Right renal cortex interstitium (tissue), 3 donors: ENCODE measurements around the gene ATXN1. TPM values are rescaled to one million over a fixed set of nuclear protein-coding genes. Genes with fewer than 3 reads are reported as not detected.
"Not testable (repeated sequence)": the region's sequence is repeated elsewhere in the genome, so short reads cannot be mapped to it uniquely, and the experiment has no call there.

Experiments
- DNase-seq, 3 donors: peaks; one replicate each; pipeline ENCODE4 v3.0.0-alpha.2; 2013; ENCODE audit warnings: low read depth in 3 of 3, low spot score in 2 of 3
- polyA plus RNA-seq, 3 donors: library from polyadenylated mRNA; unstranded; fragments of 120-200 nt; gene quantifications; one replicate each; pipeline ENCODE4 v1.2.1, GENCODE V29; 2013; ENCODE audit not compliant: insufficient read length in 3 of 3

ATXN1 gene
- polyA plus RNA-seq, 3 donors: 17.5 to 19.4 (median 19.4) TPM

DNA sequence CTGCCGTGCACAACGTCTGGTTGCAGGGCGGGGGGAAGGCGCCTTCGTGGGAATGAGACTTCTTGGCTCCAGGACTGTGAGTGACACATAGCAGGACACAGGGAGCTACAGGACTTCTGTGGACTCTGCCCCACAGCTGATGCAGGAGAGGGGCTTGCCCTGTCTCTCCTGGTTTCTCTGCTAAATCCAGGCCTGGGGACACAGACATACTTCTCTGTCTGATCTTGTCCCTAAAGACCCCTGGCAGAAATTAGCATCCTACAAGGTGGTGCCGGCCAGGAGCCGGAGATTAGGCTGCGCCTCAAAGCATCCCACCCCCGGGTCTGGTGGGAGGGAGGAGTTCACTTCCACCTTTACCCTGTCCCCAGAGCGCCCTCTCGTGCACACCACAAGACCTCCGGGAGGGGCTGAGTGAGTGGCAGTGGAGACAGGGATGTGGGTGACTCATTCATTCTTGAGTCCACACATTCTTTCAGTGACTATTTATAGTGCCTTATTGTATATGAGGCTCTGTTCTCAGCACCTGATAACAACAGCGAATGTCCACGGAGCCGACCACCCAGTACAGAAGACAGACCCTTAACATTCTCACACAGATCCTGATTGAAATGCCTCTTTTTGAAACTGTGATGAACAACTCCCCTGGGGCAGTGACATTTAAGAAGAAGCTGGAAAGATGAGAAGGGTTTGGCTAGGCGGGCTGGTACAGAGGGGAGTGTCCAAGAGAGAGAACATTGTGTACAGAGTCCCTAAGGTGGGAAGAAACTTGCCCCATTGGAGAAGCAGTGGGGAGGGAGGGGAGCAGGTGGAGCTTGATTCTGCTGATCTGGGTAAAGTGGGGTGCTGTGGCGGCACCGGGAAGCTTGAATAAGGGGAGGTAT lies 483.9 kb downstream of the ATXN1 start:
- DNase-seq: no peak

DNA sequence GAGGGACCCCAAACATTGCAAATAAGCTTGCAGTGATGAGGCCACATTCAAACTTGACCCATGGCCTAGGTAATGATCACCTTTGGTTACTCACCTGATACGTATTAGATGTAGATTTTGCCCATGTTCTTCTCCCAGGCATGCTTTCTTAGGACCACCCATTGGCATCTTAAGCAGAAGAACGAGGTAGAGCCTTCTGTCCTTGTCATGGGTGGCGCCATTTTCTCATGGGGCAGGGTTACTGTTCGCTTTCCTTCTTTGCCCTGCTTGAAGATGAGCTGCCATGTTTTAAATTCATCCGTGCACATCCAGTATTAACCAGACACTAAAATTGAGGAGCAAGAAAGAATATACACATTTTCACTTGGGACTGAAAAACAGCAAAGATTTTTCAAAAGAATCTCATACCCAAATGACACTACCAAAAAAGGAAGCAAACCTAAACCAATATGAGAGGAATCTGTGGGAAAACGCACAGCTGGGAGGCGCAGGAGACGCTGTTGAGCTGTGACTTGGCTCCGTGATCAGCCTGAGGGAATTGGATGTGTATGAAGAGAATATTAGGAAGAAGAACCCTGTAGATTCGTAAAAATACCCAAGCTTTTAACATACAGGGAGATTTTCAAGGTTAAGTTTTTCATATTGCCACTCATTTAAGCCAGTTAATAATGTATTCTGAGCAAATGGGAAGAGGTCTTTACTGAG lies 486.2 kb downstream of the ATXN1 start:
- no peak for DNase-seq

DNA sequence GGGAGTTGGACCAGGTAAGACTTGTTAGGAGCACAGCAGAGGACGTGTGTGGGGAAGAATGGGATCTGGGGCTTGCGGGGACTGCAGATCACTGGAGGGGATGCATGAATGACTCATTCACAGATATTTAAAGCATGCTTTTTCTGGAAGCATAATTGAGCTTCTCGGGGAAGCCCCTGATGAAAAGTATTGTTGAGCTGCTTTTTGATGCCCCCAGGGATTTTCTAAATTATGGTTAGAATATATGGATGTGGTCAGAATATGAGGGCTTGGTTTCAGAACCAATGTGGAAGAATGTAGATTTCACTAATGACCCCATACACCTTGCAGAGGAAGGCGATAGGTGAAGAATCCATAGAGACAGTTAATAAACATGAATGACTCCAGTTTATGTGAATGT lies 486.8 kb downstream of the ATXN1 start:
- no peak for DNase-seq

DNA sequence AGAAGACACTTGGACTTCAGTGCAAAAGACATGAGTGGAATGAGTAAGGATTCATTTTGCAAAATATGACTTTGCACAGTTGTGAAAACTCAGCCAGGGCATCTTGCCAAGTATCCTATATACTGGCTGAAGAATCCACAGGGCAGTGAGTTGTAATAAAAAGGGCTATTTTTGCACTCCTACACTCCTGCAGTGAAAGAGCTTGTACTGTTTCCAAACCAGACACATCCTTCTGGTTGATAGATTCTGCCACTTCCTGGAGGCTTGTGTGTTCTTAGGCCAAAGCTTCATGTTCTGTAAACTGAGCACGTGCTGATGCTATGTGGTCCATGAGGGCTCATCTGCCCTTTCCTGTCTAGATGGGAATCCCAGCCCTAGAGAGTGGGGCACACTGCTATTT lies 488.0 kb downstream of the ATXN1 start:
- DNase-seq: no peak

DNA sequence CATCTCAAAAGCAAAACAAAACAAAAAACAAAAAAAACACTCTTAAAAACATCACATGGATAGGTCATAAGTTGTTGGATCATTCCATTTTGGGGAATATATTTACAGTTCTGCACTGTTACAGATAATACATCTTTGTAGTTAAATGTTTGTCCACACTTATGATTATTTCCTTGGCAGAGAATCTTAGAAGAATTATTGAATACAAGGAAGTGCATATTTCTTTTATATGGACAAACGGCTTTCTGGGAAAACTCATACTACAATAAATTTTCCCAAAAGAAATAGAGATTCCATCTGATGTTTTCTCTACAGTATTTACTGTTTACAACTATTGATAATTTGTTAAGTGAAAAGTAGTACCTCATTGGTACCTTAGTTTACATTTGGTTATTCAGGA lies 489.1 kb downstream of the ATXN1 start:
- DNase-seq: no peak

DNA sequence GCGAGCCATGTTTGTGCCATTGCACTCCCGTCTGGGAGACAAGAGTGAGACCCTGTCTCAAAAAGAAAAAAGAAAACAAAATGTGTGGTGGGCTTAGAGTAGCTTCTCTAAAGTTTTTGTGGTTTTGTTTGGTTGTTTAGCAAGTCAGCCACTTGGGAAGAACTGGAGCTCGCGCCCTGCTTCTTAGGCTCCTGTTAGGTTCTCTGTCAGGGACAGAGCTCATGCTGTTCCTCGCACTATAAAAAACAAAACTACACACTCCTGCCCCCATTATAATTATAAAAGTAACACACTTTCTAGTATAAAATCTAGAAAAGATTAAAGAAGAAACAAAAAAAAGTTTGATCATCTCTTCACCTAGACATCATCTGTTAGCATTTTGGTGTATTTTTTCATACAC lies 489.8 kb downstream of the ATXN1 start:
- DNase-seq: no peak

DNA sequence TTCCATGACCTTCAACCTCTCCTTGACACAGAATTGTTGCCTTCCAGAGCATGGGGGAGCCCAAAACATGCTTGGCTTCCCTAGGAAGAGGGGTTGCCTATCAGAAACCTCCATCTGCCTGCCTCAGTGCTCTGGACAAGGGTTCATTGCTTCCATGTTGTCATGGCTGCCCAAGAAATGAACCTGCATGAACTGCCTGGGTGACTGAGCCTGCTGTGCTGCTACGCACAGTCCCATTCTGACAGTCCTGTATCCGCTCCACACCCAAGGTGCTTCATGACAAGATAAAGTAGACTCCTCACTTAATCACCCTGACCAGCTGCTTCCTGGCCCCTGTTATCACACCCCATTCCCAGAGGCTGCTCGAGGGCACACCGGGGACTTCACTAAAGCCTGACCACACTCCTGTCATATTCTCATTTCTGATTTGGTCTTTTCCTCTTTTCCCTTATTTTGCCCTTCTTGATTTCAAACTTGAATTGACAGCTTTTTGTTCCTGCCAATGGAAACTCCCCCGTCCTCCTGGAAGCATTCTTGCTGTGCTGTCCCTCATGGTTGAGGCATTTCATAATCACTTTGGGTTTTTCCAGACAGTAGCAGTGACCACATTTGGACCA lies 491.0 kb downstream of the ATXN1 start:
- no peak for DNase-seq

DNA sequence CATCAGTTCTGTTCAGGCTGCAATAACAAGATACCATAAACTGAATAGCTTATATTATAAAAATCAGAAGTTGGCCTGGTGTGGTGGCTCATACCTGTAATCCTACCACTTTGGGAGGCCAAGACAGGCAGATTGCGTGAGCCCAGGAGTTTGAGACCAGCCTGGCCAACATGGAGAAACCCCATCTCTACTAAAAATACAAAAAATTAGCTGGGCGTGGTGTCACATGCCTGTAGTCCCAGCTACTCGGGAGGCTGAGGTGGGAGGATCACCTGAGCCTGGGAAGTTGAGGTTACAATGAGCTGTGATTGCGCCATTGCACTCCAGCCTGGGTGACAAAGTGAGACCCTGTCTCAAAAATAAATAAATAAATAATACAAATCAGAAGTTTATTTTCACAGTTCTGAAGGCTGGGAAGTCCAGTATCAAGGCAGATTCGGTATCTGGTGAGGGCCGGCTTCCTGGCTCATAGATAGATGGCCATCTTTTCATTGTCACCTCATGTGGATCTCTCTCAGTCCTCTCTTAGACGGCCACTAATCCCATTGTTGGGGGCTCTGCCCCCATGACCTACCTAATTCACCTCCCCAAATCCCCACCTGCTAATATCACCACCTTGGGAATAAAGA lies 491.7 kb downstream of the ATXN1 start:
- not testable (repeated sequence) for DNase-seq

DNA sequence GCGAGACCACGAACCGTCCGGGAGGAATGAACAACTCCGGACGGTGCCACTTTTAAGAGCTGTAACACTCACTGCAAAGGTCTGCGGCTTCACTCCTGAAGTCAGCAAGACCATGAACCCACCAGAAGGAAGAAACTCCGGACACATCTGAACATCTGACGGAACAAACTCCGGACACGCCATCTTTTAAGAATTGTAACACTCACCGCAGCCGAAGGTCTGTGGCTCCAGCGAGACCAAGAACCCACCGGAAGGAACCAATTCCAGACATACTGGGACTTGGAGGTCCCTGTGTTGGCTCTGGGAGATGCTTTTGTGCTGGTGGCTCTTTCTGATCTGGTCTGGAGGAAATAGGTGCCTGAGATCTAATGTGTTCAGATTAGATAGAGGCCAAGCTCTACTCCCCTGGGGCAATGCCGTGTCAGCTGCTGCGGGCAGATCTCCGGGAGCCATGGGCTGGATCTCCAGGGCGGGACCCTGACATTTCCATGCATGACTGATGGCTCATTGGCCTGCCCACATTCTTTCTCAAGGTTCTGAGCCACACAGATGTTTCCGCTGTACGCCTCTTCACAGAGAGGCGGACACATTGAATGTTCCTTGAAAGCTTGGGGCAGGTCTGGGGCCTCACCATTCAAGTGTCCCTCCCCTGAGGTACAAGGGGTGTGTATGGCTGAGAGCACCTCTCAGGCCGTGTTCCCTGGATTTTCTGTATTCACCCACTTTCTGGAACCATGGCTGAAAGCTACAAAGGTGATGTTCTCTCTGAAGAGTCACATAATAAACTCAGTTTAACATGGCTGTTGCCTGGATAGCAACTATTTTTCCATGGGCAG lies 493.6 kb downstream of the ATXN1 start:
- DNase-seq: no peak

DNA sequence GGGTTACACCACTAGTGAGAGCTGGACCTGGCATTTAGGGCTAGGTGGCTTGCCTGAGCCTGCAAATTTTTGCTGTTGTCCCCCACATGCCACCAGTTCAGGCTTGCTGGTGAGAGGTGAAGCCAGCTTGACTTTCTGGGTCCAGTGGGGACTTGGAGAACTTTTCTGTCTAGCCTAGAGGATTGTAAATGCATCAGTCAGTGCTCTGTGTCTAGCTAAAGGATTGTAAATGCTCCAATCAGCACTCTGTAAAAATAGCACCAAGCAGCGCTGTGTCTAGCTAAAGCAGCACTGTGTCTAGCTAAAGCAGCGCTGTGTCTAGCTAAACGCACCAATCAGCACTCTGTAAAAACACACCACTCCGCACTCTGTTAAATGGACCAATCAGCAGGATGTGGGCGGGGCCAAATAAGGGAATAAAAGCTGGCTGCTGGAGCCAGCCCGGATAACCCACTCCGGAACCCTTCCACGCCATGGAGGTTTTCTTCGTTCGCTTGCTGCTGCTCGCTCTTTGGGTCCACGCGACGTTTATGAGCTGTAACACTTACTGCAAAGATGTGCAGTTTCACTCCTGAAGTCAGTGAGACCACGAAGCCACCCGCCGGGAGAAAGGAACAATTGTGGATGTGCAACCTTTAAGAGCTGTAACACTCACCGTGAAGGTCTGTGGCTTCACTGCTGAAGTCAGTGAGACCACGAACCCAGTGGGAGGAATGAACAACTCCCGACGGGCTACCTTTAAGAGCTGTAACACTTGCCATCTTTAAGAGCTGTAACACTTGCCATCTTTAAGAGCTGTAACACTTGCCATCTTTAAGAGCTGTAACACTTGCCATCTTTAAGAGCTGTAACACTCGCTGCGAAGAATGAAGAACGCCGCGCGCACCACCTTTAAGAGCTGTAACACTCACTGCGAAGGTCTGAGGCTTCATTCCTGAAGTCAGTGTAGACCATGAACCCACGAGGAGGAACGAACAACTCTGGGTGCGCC lies 495.6 kb downstream of the ATXN1 start:
- no peak for DNase-seq

DNA sequence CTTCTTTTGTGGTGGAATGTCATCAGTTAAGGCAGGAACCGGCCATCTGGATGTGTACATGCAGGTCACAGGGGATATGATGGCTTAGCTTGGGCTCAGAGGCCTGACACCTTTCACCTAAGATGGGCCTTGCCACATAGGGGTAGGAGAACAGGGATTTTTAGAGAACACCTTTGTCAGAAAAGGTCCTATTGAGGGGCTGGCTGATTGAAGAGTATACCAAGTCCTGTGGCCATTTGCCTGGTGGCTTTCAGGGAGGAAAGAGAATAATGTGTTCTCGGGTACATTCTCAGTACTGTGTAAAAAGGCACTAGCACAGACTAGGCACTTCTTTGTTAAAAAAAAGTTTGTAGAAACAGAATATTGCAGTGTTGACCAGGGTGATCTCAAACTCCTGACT lies 496.5 kb downstream of the ATXN1 start:
- no peak for DNase-seq

DNA sequence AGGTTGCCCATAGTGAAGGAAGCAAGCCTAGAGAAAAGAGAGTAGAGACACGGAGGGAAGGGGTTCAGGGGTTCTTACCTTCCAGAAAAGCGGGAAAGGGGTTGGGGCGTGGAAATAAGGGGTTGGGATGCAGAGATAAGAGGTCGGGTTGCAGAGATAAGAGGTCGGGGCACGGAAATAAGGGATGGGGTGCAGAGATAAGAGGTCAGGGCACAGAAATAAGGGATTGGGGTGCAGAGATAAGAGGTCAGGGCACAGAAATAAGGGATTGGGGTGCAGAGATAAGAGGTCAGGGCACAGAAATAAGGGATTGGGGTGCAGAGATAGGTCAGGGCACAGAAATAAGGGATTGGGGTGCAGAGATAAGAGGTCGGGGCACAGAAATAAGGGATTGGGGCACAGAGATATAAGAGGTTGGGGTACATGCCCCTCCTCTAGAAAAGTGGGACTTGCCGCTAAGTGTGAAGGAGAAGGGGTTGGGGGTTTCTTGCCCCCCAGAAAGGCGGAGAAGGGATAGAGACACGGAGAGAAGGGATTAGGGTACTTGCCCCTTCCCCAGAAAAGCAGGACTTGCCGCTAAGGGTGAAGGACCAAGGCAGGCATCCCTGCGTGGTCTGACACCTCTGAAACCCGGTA lies 497.7 kb downstream of the ATXN1 start:
- DNase-seq: not testable (repeated sequence)

DNA sequence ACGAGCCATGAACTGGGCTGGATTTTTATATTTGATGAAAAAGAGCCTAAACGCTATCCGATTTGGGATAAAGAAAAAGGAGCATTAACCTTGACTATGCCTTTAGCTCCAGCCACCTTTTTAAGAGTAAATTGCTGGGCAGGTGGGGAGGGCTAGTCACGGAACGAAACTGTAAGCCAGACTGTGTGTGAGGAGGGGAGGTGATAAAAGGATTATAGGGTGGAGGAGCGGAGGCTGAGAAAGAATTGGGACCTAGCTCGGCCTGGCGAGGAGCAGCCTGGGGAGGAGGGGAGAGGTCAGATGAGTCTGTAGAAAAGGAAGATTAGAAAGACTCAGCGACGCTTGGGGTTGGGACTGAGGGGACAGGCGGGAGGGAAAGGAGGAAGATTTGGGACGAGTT lies 498.5 kb downstream of the ATXN1 start:
- DNase-seq: not testable (repeated sequence)

DNA sequence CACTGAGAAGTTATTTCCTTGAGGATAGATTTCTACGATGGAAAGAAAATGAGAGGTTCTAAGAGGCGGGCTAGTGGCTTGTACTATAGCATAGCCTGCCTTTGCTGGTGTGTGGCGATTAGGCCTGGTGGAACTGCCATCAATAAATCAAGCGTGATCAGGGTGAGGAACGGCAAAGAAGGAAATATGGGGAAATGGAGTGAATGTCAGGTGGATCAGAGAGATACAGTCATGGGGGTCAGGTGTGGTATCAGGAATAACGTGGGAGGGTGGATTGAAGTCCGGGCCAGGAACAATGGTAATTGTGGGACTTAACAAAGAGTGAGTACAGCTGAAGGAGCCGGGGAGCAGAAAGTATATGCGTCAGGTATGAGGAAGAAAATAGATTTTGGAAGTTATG lies 500.7 kb downstream of the ATXN1 start:
- DNase-seq: not testable (repeated sequence)

DNA sequence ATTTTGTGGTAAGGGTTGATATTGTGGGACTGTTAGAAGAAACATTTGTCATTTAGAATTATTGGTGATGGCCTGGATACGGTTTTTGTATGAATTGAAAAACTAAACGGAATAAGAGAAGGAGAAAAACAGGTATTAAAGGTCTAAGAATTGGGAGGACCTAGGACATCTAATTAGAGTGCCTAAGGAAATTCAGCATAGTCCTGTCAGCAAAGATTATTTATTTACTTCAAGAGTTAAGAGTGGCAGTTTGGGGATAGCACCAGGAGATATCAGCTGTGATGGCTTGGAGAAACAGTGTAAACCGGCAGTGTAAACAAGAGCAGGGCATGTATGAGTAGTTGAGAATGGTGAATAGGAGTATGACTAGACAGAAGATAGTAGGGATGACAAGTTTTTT lies 501.7 kb downstream of the ATXN1 start:
- not testable (repeated sequence) for DNase-seq

DNA sequence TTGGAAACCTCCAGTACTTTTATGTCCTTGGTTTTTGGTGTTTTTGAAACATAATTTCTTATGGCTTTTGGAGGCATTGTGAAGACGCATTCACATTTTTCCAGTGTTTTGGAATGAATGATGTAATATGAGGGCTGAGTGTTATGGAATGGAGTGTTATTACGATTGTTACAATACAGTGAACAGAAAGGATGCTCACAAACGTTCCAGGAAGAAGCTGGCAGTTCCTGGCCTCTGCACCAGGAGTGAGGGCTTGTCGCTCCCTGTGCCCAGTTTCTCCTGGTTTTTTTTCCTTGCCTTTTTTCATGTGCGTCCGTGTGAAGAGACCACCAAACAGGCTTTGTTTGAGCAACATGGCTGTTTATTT lies 502.6 kb downstream of the ATXN1 start:
- DNase-seq: no peak

DNA sequence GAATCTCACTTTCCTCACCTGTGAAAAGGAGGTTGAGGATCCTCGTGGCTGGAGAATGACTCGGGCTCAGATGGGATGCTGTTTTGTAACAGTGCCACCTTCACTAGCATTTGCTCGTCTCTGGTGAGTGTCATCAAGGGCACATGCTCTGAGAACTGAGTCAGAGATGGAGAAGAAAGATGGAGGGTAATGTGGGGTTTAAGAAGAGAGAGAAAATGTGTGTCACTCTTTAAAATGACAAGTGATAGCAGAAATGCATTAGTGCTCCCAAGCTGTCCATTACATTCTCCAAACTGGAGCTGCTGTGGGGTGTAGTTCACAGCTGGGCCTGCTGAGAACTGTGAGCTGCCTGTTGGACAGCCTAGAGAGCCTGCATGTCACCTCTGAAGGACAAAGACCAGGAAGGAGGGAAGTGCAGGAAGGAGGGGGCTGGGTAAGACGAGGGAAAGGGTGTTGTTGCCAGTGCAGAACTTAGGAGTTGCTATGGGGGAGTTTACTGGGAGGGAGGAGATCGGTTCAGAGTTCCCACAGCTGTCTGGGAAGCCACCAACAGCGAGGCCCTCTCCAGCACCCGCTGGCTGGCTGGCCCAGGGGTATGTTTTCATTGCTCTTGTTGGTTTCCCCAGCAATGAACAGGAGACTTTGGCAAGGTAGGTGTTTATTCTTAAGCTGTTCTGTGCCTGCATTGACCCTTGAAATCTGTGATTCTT lies 503.1 kb downstream of the ATXN1 start:
- no peak for DNase-seq

DNA sequence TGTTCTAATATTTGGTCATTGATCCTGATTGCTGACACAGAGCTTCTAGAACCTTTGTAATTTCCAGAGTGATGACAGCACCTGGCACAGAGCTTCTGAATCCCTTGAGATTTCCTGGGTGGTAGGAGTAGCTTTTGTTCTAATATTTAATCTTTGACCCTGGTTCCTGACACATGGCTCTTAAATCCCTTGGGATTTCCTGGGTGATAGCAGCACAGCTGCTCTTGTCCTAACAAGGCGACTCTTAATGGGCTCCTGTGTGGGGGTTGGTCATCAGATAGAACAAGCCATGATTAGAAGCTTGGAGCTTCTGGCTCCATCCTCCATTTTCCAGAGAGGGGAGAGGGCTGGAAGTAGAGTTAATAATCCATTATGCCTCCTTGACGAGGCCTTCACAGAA lies 504.5 kb downstream of the ATXN1 start:
- DNase-seq: no peak
